Central memory CD4-positive, alpha-beta T cell (primary cell): Measurements from ENCODE around the gene TMSB4X.
A peak's percentile ranks its signal among the peaks of the same experiment; 100 is the strongest.
"Not testable (repeated sequence)": the region's sequence is repeated elsewhere in the genome, so short reads cannot be mapped to it uniquely, and the experiment has no call there.

Source experiments
- DNase-seq: peaks from one replicate; pipeline ENCODE4 v3.0.0; 2022

The TMSB4X gene

GRCh38 chrX:12976819-12977732 is 2.2 kb downstream of the TMSB4X start:
- DNase-seq: not testable (repeated sequence)

DNA sequence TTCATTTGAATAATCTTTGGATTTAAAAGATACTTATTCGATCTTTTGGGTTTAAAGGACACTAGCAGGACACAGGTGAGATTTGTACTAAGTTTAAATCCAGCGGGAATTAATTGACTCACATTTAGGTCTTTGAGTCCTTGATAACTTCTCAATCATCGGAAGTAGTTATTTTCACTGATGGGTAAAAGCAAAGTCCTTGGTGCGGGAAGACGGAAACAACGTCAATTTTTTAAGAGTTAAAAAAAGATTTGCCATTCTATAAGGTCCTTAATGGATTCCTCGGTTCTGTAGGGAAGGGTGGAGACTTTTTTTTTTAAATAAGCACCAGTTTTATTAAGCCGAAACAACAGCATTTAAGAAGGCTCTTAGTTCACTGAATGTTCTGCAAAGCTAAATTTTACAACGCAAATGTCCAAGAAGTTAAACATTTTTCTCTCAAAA is 2.9 kb downstream of the TMSB4X start:
- DNase-seq: no peak

GRCh38 chrX:12978205-12979025 is 3.5 kb downstream of the TMSB4X start:
- DNase-seq: peak; percentile 84

DNA sequence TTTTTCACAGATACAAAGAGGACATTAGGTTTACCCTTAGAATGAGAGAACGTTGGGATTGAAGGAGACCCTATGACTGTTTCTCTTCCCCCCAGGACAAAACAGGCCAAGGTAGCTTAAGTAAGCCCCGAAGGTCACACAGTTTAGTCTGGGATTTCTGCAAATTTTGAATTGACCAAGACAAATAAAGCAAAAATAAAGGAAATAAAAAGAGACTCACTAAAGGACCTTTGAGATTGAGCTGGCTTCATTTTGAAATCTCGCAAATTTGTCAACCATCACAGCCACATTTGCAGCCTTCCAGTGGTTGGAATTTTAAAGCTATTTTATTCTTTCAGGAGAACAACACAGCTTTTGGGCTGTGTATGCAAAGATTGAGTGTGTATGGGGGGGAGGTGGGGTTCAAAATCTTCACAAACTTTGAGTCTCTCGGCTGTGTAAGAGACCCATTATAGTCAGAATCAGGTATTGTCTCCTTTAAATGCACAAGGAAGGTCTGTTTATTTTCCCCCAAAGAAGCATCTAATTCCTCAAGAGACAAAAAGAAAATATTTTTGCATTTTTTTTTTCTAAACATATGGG is 4.2 kb downstream of the TMSB4X start:
- DNase-seq: no peak

DNA sequence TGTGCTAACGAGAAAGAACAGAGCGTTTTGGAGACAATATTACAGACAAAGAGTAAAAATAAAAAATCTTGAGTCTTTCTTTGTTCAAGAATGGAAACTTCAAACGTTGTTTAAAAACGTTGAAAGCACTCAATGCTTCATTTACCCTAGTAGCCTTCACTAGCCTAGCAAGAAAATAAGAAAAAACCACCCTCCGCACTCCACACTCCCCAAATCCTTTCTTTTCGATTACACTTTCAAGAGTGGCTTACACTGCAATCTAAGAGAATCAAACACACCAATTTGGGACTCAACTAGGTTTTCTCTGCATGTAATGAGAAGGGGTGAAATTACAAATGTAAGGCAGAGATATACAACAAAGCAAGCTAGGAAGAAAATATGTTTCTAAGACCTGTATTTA is 4.7 kb downstream of the TMSB4X start:
- no peak for DNase-seq

DNA sequence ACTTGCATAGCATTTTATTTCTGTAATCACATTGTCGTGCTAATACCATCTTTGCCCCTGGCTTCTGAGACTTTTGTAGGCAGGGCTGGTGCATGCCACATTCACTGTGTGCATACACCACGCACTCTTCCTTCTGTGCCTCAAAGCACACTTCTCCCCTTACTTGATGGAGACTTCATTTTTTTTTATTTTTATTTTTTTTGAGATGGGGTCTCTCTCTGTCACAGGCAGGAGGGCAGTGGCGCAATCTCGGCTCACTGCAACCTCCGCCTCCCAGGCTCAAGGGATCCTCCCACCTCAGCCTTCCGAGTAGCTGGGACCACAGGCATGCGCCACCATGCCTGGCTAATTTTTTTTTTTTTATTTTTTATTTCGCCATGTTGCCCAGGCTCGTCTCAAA is 5.1 kb downstream of the TMSB4X start:
- DNase-seq: not testable (repeated sequence)

- DNase-seq: no peak
These were observed 7.0 kb downstream of the TMSB4X start for GRCh38 chrX:12981880-12982279.

DNA sequence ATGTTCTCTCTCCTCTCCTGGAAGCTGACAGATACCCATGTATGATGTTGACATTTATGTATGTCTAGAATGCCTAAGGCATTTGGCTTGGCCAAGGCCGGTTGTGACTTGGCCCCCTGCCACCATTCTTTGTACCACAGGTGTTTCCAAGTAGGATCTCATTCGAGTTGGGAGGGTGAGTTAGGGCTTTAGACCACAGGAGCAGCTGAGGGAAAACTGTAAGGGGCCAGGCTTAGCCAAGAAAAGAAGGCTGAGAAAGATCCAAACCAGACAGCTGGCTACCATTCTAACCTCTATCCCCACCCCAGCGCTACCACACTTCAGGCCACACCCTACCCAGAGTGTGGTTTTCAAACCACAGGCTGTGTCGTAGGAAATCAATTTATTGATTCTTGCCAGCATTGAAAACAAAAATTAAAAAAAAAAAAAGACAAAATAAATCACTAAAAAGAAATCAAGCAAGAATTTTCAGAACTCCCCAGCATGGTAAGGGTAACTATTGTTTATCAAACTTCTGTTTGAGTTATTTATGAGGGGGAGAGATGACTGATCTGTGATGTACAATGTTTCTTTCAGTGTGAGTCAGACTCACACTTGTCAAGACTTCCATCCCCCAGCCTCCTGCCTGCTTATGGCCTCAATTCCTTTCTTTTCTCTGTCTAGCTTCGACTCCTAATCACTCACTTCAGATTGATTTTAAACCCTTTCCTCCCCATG is 9.9 kb downstream of the TMSB4X start:
- DNase-seq: peak; percentile 70

- DNase-seq: no peak
These were observed 10.4 kb downstream of the TMSB4X start for GRCh38 chrX:12985331-12985730.

GRCh38 chrX:12986164-12986779 is 11.4 kb downstream of the TMSB4X start:
- DNase-seq: no peak

DNA sequence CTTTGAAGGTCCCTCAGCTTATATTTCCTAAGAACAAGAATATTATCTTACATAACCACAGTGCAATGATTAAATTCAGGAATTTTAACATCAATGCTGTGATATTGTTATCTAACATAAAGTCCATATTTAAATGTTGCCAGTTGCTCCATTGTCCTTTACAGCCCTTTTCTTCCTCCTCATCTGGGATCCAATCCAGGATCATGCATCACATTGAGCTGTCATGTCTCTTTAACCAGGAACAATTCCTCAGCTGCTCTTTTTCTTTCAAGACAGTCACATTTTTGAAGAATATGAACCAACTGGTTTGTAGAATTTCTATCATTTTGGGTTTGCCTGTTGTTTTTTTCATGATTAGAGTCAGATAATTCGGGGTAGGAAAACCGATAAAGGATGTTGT is 12.0 kb downstream of the TMSB4X start:
- no peak for DNase-seq

DNA sequence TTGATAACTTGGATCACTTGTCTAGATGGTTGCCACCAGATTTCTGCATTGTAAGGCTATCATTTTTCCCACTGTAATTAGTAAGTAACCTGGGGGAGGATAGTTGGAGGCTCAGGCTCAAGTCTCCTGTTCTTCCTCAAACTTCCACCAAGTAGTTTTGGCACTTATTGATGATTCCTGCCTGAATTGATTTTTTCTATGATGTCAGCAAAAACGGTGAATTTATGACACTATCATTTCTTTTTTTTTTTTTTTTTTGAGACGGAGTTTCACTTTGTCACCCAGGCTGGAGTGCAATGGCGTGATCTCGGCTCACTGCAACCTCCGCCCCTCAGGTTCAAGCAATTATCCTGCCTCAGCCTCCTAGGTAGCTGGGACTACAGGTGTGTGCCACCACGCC is 12.4 kb downstream of the TMSB4X start:
- no peak for DNase-seq

GRCh38 chrX:12987900-12988594 is 13.1 kb downstream of the TMSB4X start:
- no peak for DNase-seq

DNA sequence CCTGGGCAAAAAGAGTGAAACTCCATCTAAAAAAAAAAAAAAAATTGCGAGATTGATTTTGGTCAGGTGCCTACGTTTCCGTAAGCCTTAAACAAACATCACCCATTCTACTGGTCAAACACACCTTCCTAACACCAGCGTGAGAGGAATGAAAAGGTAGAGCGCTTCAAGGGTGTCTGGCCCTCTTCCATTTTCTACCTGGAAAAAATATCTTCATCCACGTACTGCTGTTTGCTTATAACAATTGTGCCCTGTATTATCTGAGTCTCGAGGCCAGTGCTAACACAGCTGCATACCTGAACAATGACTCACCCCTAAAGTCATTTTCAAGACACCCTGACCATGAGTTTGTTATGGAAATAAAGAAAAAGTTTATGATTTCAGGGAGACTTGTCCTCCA is 13.9 kb downstream of the TMSB4X start:
- DNase-seq: no peak

GRCh38 chrX:12989461-12989860 is 14.6 kb downstream of the TMSB4X start:
- no peak for DNase-seq

DNA sequence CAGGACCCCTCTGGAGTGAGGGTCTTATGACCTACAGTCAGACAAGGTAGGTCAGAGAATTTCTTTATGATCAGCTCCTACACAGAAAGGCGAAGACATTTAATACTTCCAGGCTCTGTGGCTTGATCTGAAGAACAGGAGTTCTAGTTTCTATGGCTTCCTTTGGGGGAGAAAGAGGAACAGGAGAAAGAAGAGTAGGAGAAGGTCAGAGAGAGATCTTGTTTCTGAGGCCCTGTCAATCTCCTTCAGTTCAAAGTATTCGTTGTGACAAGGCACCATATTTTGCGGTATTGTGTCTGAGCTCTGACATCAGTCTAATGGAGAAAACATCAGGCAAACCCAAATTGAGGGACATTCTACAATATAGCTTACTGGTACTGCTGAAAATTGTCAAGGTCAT is 16.7 kb downstream of the TMSB4X start:
- DNase-seq: no peak

DNA sequence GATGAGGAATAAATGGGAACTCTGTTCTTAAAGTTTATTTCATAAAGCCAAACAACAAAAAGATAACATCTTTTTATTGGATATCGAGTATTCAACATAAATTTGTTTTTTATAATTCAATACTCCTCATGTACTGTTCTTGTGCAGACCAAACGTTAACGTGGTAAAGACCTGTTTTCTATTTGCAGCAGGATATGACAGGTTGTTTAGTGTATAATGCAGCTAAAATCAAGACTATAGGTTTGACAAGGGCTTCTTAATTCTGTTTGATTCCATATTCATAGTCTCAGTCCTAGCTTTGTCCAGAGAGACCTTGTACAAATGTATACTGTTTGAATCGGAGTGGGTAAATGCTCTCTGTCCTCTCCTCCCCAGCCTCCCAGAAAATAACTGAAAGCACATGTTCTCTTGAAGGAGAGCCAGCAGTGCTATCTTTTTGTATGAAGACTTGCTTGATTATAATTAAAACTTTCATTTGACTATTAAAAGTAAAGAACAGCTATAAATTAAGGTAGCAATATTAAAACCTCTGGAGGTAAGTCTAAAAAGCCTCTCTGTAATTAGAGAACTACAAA is 17.7 kb downstream of the TMSB4X start:
- no peak for DNase-seq

- no peak for DNase-seq
These were observed 18.9 kb downstream of the TMSB4X start for GRCh38 chrX:12993826-12994225.

- DNase-seq: no peak
These were observed 19.4 kb downstream of the TMSB4X start for GRCh38 chrX:12994321-12994720.

- no peak for DNase-seq
These were observed 22.1 kb downstream of the TMSB4X start for GRCh38 chrX:12996934-12997435.
